IPS-20b (cell line): ENCODE measurements around the gene XG.
"Not testable (repeated sequence)": the region's sequence is repeated elsewhere in the genome, so short reads cannot be mapped to it uniquely, and the experiment has no call there.

Source experiments
- H3K27ac ChIP-seq: one replicate; pipeline ENCODE4 v1.5.1; 2013; ENCODE audit warnings: low read length
- H3K27me3 ChIP-seq: 2 replicates; pipeline ENCODE4 v1.6.1; 2013; ENCODE audit warnings: mild to moderate bottlenecking, low read length, inconsistent platforms; ENCODE audit not compliant: insufficient read depth
- H3K36me3 ChIP-seq: 2 replicates; pipeline ENCODE4 v1.6.1; 2013; ENCODE audit warnings: low read depth, mild to moderate bottlenecking, inconsistent platforms, low read length, moderate library complexity; ENCODE audit not compliant: insufficient read depth
- H3K4me1 ChIP-seq: 2 replicates; pipeline ENCODE4 v1.6.1; 2013; ENCODE audit warnings: mild to moderate bottlenecking, control low read depth, inconsistent platforms, low read length, moderate library complexity; ENCODE audit not compliant: insufficient read depth
- H3K4me3 ChIP-seq: 2 replicates; pipeline ENCODE4 v1.5.1; 2013; ENCODE audit warnings: mild to moderate bottlenecking, low read length, inconsistent platforms
- H3K9ac ChIP-seq: 2 replicates; pipeline ENCODE4 v1.6.1; 2013; ENCODE audit warnings: low read depth, mild to moderate bottlenecking, inconsistent platforms, low read length, moderate library complexity
- H3K9me3 ChIP-seq: 2 replicates; pipeline ENCODE4 v1.6.1; 2013; ENCODE audit warnings: mild to moderate bottlenecking, low read depth, low read length, inconsistent platforms; ENCODE audit not compliant: insufficient read depth

XG gene

GRCh38 chrX:2751874-2752300 lies at the start of gene XG:
Gene XG, plus strand, starts transcription at chrX:2752040. Its CDS starts 235 bp downstream, at chrX:2752275.
- H3K27ac ChIP-seq, H3K36me3 ChIP-seq, H3K9me3 ChIP-seq, H3K4me3 ChIP-seq, H3K27me3 ChIP-seq, H3K9ac ChIP-seq, H3K4me1 ChIP-seq: not testable (repeated sequence)

DNA sequence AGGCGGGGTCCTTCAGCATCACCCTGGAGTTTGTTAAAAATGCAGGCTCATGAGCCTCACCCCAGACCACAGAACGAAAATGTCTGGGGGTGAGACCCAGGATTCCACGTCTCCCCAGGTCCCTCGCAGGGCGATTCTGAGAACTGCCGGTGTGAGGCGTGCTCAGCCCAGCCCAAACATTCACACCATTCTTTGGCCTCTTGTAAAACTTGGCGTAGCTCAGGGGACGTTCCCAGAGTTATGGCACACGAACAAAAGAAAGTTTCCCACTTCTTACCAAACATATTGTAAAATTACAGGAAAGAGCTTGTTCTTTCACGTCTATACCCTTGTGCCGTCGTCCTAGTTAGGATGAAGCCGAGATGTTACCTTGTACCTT lies 47.9 kb upstream of the XG start:
- Histone ChIP-seq H3K27ac (no peak overlapping the region), H3K9me3 (no peaks in the 10 kb centered on the region), H3K36me3 (no peaks in the 10 kb centered on the region), H3K4me3 (no peak overlapping the region), H3K4me1 (peaks cover 25% of the 10 kb centered on the region), H3K27me3 (no peaks in the 10 kb centered on the region), H3K9ac (0 out of 2 replicates have a peak overlapping the region, but pooled peaks have one; percentile 24)

GRCh38 chrX:2705046-2705832 lies 46.6 kb upstream of the XG start:
- Histone ChIP-seq H3K4me1 (peaks cover 33% of the 10 kb centered on the region), H3K4me3 (no peak overlapping the region), H3K9ac (no peak overlapping the region), H3K27me3 (no peaks in the 10 kb centered on the region), H3K36me3 (no peaks in the 10 kb centered on the region), H3K27ac (no peak overlapping the region), H3K9me3 (no peaks in the 10 kb centered on the region)

GRCh38 chrX:2707334-2707760 lies 44.5 kb upstream of the XG start:
- Histone ChIP-seq H3K4me1 (peaks cover 37% of the 10 kb centered on the region), H3K27me3 (no peaks in the 10 kb centered on the region), H3K4me3 (no peak overlapping the region), H3K9ac (peak overlapping the region; percentile 14; the same call in 1 of the 2 replicates), H3K36me3 (no peaks in the 10 kb centered on the region), H3K27ac (no peak overlapping the region), H3K9me3 (no peaks in the 10 kb centered on the region)

DNA sequence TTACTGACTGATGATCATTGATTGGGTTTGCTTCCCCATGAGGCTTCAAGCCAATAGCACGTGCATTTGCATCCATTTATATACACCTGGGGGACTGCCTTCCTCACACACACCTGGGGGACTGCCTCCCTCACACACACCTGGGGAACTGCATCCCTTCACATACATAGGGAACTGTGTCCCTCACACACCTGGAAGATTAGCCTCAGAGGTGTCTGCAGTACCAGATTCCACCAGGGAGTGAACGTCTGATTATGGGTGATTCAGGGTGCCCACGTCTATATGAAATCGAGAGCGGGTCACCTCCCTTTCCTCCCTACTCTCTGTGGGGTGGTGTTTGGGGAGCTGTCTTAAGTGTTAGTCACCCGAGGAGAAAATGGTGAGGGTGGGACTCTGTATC lies 43.8 kb upstream of the XG start:
- Histone ChIP-seq H3K4me3 (no peak overlapping the region), H3K27me3 (no peaks in the 10 kb centered on the region), H3K9me3 (no peaks in the 10 kb centered on the region), H3K9ac (0 out of 2 replicates have a peak overlapping the region, but pooled peaks have one; percentile 14), H3K4me1 (peaks cover 36% of the 10 kb centered on the region), H3K27ac (no peak overlapping the region), H3K36me3 (no peaks in the 10 kb centered on the region)

DNA sequence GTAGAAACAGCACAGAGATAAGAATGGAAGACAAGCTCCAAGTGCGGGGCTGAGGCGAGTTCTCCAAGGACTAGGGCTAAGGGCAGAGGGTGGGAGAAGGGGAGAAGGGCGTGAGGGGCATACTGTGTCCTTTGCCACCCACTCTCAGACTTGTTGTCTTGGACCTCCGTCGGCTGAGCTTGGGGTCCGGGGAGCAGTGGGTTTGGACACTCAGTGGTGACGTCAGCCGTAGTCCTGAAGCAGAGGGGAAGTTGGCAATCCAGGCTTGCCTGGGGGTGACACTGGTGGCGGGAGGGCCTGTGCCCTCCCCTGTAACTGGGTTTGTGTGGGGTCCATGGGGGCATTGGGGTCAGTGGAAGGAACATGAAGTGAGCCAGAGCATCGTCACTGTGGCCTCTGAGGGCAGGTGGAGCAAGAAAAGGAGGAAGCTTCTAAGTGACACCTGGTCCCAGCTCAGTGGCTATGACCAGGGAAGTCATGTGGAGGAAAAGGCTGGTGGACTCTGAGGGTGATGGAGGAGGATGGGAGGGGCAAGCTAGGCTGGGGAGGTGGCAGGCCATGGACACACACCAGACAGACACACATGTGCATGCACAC lies 43.1 kb upstream of the XG start:
- H3K27me3 ChIP-seq = no peaks in the 10 kb centered on the region
- no peak overlapping the region for H3K9ac ChIP-seq
- no peaks in the 10 kb centered on the region for H3K36me3 ChIP-seq
- no peaks in the 10 kb centered on the region for H3K9me3 ChIP-seq
- no peak overlapping the region for H3K27ac ChIP-seq
- H3K4me3 ChIP-seq = no peak overlapping the region
- H3K4me1 ChIP-seq = peaks cover 30% of the 10 kb centered on the region

DNA sequence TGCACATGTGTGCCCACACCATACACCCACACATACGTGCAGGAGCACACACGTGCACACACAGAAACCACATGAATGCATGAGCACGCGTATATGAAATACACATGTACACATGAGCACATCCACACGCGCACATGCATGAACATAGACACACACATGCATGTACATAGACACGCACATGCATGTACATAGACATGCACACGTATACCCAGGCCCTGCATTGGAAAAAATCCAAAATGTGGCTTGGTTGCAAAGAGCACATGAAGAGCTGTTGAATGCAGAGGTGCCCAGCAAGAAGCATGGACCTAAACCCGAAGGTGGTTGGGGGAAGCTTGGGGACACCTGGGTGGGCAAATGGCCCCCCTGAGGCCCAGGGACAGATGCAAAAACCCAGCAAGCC lies 42.3 kb upstream of the XG start:
- H3K4me3 ChIP-seq = no peak overlapping the region
- H3K27me3 ChIP-seq = no peaks in the 10 kb centered on the region
- H3K27ac ChIP-seq = no peak overlapping the region
- H3K4me1 ChIP-seq = peaks cover 26% of the 10 kb centered on the region
- H3K36me3 ChIP-seq = no peaks in the 10 kb centered on the region
- H3K9ac ChIP-seq = no peak overlapping the region
- no peaks in the 10 kb centered on the region for H3K9me3 ChIP-seq

DNA sequence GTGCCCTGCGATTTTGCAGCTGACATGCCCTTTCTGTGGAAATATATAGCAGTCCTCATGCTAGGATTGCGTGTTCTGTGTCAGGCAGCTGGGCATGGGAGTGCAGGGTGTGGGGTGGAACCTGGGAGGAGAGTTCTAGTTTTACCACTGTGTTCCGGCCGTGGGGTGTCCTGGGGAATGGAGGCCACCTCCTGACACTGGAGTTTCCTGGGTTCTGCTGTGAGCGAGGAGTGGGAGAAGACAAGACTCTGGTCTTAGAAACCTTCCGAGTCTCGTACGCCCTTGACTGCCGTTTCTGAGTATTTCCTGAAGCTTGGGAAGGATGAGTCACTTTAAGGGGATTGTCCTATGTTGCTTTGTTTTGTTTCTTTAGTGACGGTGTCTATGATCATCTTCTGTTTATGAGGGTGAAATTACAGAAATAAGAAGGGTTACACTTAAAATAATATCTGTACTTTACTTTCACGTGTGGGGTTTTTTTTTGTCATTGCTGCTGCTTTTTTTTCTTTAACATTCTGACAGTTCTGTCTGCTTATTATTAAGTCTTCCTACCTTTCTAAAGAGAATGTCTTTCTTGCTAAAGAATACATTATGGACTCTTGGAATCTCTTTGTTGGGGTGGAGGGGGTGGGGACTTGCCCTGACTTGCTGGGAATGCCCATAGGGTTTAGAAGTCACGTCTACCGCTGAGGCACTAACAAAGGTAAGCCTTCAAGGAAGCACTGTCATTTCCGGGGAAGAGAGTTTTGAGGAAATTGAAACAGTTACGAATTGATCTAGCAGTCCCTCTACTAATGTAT lies 41.6 kb upstream of the XG start:
- H3K4me3 ChIP-seq = no peak overlapping the region
- no peaks in the 10 kb centered on the region for H3K36me3 ChIP-seq
- H3K27ac ChIP-seq = no peak overlapping the region
- peaks cover 25% of the 10 kb centered on the region for H3K4me1 ChIP-seq
- H3K9ac ChIP-seq = peak overlapping the region; percentile 4; the same call in 1 of the 2 replicates
- no peaks in the 10 kb centered on the region for H3K9me3 ChIP-seq
- H3K27me3 ChIP-seq = no peaks in the 10 kb centered on the region

DNA sequence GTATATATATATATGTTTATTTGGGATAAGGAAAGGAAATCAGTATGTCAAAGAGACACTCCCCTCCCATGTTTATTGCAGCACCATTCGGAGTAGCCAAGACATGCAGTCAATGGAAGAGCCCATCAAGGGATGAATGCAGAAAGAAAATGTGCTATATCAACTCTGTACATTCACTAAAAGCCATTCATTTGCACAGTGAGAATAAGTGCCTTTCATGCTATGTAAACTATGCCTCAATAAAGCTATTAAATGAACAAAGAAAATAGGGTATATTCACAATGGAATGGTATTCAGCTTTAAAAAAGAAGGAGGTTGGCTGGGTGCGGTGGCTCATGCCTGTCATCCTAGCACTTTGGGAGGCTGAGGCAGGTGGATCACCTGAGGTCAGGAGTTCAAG lies 40.4 kb upstream of the XG start:
- peaks cover 22% of the 10 kb centered on the region for H3K4me1 ChIP-seq
- no peak overlapping the region for H3K27ac ChIP-seq
- no peak overlapping the region for H3K9ac ChIP-seq
- no peaks in the 10 kb centered on the region for H3K27me3 ChIP-seq
- H3K4me3 ChIP-seq = no peak overlapping the region
- no peaks in the 10 kb centered on the region for H3K9me3 ChIP-seq
- H3K36me3 ChIP-seq = no peaks in the 10 kb centered on the region

DNA sequence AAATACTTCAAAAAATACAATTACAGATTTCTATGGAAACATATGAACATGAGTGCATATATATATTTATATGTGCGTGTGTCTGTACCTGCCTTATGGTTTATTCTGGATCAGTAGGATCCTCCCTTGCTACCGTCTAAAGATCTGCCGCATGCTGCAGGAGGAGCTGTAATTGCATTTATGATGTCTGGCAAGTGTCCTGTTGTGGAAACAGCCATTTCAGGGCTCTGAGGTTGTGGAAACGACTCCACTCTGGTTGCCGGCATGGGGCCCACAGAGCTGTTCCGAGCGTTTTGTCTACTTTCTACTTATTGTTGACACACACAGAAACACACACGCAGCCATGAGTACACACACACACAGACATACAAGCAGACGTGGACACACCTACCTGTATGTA lies 39.4 kb upstream of the XG start:
- no peak overlapping the region for H3K9ac ChIP-seq
- no peaks in the 10 kb centered on the region for H3K36me3 ChIP-seq
- H3K4me1 ChIP-seq = peaks cover 20% of the 10 kb centered on the region
- no peak overlapping the region for H3K4me3 ChIP-seq
- H3K27ac ChIP-seq = no peak overlapping the region
- H3K9me3 ChIP-seq = no peaks in the 10 kb centered on the region
- no peaks in the 10 kb centered on the region for H3K27me3 ChIP-seq

DNA sequence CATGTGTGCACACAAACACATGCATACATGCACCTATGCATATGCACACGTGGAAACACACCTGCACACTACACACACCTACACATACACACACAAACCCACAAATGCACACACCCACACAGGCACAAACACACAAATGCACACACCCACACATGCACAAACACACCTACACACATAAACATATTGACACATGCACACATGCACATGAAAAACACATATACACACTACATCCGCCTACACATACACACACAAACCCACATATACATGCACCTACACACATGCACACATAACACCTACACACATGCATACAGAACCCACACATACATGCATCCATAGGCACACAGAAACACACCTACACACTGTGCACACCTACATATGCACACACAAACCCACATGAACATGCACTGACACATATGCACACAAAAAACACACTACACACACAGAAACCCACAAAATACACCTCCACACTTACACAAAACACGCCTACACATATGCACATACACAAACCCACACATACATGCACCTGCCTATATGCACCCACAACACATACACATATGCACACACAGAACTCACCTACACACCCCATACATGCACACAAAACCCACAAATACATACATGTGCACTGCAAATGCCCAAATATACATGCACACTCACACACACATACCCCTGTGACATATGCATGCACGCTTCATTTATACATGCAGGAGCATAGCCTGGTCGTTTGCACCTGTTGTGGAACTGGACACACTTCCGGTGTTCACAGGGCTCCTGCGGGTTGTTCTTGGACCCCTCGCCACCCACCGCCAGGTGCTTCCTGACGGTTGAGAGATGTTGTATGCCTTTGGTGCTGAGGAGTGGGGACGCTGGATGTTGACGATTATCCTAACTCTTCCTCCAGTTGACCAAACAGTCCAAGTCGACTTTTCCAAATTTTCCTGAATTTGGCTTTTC lies 38.7 kb upstream of the XG start:
- H3K9me3 ChIP-seq = no peaks in the 10 kb centered on the region
- H3K4me1 ChIP-seq = peaks cover 14% of the 10 kb centered on the region
- no peaks in the 10 kb centered on the region for H3K27me3 ChIP-seq
- H3K4me3 ChIP-seq = no peak overlapping the region
- no peak overlapping the region for H3K9ac ChIP-seq
- H3K36me3 ChIP-seq = no peaks in the 10 kb centered on the region
- H3K27ac ChIP-seq = no peak overlapping the region
